Tibial nerve (tissue), 4 donors: ENCODE data around the gene MAMDC2.

Experiments used
- CTCF ChIP-seq, 5 experiments: fragments of 200-600 bp in 3 of 5; fragments of 450-650 bp in 2 of 5; sonication (generic) in 3 of 5; IDR thresholded peaks; one replicate each; pipeline ENCODE4 v1.5.1; 2016 to 2019; ENCODE audit warnings: antibody characterized with exemption in 5 of 5, mild to moderate bottlenecking in 3 of 5, moderate library complexity in 2 of 5
- EP300 ChIP-seq, 2 donors: sonication (generic); formaldehyde crosslinking; IDR thresholded peaks; one replicate each; pipeline ENCODE4 v1.6.1; 2017; ENCODE audit warnings: antibody characterized with exemption in 2 of 2, mild to moderate bottlenecking in 1 of 2
- POLR2A ChIP-seq, 2 donors: fragments of 450-650 bp; IDR thresholded peaks; one replicate each; pipeline ENCODE4 v1.6.1; 2017; ENCODE audit warnings: antibody characterized with exemption in 2 of 2, mild to moderate bottlenecking in 2 of 2, moderate library complexity in 2 of 2

GRCh38 chr9:70172532-70172931 lies 128.9 kb downstream of the MAMDC2 start:
- TF ChIP-seq CTCF (IDR thresholded peaks at IDR 0.05) = no peak
- no peak for TF ChIP-seq POLR2A (IDR thresholded peaks at IDR 0.05)
- no peak for TF ChIP-seq EP300 (IDR thresholded peaks at IDR 0.05)
